Left renal cortex interstitium (tissue), 4 donors: Measurements from ENCODE around the gene CCDC47. TPM values are rescaled to one million over a fixed set of nuclear protein-coding genes. Genes with fewer than 3 reads are reported as not detected.
A peak's percentile ranks its signal among the peaks of the same experiment; 100 is the strongest.
"Not testable (repeated sequence)": the region's sequence is repeated elsewhere in the genome, so short reads cannot be mapped to it uniquely, and the experiment has no call there.

Experiments
- DNase-seq, 4 donors: peaks; one replicate each; pipeline ENCODE4 v3.0.0-alpha.2; 2013; ENCODE audit warnings: low read depth in 4 of 4, low spot score in 2 of 4, missing footprints in 1 of 4
- polyA plus RNA-seq, 4 donors: library from polyadenylated mRNA; unstranded; fragments of 120-200 nt; gene quantifications; one replicate each; pipeline ENCODE4 v1.2.1, GENCODE V29; 2013; ENCODE audit not compliant: insufficient read length in 4 of 4

CCDC47 gene
- polyA plus RNA-seq, 4 donors = 86.9 to 126 (median 108) TPM

DNA sequence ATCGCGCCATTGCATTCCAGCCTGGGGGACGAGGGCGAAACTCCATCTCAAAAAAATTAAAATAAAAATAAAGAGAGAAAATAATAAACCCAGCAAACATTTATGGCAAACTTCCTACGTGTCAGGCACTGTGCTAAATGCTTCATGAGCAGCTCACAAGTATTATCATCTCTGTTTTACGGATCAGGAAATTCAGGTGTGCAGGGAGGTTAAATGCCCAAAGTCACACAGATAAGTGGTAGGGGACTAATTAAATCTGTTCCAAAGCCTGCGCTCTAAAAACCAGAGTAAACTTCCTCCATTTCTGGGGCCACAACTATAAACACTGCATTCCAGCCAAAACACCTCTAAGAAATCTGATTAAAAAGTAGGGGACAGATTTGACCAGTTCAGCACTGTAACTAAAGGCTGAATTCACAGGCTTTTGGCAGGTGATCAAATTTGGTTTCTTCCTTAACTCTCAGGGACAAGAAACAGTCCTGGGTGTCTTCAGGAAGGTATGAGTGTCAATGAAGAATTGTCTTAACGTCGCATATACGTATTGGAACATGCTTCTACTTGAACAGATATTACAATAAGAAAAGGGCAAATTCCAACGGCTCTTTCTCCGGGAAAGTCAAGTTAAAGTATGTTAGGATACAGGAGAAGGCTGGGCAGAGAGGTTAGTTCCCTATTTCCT lies 32.8 kb downstream of the CCDC47 start:
- peak in 1 of 4 donors; percentile 6 for DNase-seq

GRCh38 chr17:63735691-63736090 lies 37.7 kb downstream of the CCDC47 start:
- DNase-seq = no peak

DNA sequence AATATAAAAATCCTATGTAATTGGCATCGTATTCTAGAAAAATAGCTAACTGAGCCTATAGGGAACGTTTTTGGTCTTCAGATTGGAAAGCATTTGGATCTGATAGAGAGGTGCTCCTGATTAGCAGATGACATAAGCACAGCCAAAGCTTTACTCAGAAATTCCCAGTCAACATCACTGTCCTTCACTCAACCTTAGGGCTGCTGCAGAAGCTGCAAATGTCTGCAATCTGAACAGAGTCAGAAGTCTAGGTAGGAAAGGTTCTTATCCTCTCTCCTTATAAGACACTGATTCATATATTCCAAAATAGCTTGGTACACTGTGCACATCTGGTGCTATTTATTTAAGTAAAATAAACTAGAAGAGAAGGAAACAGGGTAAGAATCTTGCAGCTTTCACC lies 51.0 kb downstream of the CCDC47 start:
- DNase-seq = no peak

GRCh38 chr17:63720194-63720593 lies 53.2 kb downstream of the CCDC47 start:
- not testable (repeated sequence) for DNase-seq

GRCh38 chr17:63718988-63719387 lies 54.4 kb downstream of the CCDC47 start:
- DNase-seq = no peak

- no peak for DNase-seq
These were observed 57.0 kb downstream of the CCDC47 start for GRCh38 chr17:63716426-63716825.

DNA sequence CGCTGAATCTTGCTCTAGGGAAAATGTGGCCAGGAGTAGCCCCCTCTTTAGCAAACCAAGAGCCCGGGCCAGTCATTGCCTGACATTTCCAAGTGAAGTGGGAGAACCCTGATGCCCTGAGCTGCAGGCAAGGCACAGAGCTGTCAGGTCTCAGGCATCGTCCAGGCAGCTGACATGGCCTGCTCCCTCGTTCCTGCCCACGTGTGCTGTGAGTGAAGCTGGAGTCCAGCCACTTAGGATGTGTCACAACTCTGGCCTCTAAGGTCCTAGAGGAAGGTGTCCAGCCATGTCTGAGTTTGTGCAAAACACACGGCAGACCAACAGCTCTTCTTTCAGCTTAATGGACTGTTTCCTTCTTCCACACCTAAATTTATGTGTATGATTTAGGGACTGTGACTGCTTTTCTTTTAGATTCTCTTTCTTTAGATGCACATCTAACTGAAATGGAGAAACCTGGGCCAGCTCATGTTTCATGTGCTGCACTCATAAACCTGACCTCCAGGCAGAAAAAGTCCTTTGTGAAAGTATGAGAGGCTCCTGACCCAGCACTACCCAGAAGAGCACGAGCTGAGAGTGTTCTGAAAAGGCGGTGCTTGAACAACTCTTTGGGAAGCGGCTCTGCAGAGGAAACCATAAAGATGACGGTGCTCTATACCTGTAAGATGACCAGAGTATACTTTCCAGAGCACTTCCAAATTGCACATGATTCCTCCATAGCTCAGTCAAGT lies 58.7 kb downstream of the CCDC47 start:
- DNase-seq = peak in 1 of 4 donors; percentile 24

DNA sequence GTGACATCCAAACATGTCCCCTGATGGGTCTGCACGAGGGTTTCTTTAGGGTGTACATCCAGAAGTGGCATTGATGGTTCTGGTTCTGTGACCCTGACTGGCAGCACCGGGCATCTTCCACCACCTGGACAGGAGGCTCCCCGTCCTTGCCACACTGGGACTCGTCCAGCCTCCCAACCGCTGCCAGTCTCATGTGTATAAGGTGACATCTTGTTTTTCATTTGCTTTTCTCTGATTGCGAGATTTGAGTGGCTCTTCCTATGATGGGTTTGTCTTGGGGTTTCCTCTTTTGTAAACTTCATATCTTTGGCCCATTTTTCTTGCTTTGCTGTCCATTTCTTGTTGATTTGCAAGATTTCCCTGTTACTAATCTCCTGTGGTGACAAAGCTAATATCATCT lies 64.3 kb downstream of the CCDC47 start:
- no peak for DNase-seq

- no peak for DNase-seq
These were observed 66.2 kb downstream of the CCDC47 start for GRCh38 chr17:63707151-63707550.

DNA sequence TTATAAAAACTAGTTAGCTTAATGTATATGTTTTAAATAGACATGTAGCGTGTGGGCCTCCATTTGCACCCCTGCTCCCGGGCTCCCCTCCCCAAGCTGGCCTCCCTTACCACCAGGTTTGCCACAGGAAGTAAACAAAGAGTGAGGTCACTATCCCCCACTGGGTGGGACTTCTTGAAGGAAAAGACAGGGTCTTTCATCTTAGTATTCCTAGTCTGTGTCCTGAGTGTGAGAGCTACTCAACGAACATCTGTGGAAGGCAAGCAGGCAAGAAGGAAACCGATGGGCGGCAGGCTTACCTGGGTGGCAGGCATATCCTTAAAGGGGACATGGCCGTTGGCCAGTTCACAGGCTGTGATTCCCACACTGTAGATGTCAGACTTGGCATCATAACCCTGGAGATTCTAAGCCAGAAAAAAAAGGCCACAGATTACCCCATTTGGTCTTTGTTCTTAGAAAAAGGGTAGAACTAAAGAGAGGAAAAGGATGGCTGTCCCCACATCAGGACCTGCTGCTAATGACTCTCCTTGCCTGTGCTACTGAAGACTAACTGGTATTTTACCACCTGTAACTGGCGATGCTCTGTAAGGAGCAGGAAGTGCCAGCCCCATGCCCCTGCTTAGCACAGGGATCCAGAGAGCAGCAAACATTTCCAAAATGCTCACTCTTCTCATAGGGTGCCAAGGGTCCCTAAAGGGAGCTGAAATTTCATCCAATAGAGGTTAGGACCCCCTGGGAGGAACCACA lies 66.9 kb downstream of the CCDC47 start:
- no peak for DNase-seq

DNA sequence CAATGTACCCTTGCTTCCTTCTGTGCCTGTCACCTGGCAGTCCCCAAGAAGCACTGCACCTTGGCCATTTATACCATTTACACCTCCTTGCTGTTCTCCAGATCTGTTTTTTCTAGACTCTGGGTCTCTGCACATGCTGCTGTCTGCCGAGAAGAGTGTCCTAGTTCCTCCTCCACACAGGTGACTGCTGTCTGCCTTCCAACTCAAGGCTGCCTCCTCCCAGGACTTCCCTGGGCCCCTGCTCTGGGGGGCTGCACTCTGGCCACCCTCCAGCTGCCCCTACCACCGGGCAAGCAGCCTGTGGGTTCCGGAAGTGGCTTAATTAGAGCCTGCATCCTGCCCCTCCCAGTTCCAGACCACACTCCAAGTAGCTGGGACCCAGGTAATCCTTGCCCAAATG lies 67.7 kb downstream of the CCDC47 start:
- DNase-seq = no peak

- DNase-seq = no peak
These were observed 68.6 kb downstream of the CCDC47 start for GRCh38 chr17:63704836-63705235.

DNA sequence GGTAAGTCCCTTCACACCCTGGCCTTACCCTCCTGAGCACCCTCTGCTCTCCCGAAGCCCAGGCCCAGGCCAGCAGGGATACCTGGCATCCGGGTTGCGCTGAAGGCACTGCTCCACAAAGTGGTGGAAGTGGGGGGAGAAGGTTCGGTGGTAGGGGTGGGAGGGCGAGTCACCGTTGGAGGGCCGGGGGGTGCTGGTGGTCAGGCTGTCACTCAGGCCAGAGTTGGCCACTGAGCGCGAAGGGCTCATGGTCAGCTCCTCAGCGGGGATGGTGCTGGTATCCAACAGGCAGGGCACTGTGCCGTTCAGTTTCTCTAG lies 69.2 kb downstream of the CCDC47 start:
- no peak for DNase-seq

DNA sequence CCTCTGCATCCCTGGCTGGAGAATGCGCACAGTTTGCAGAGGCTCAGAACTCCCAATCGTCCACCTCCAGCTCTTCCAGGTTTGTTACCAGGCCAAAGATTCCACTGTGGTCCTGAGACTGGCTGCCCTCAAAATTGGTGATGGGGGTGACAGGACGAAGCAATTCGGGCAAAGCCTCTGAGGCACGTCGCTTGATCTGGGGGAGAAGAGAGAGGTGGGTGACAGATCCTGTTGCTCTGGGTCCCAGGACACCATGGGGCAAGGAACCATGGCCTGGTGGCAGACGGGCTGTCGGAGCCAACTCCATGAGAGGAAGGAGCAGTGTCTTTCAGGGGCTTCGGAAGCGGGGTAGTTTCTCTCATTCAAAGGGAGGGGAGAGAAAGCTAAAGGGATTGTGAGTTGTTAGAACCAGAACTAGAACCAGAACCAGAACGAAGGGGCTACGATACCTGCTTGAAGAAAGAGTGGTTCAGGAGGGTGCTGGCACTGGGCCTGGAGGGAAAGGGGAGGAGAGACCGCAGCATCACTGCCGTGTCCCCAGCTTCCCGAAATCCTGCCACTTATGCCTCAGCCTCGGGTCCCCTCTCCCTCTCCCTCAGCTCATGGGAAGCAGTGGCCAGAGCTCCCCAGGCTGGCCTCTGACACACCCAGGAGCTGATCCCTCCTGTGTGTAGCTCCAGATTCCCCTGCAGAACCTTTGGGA lies 69.7 kb downstream of the CCDC47 start:
- DNase-seq = no peak

GRCh38 chr17:63703029-63703428 lies 70.4 kb downstream of the CCDC47 start:
- no peak for DNase-seq

DNA sequence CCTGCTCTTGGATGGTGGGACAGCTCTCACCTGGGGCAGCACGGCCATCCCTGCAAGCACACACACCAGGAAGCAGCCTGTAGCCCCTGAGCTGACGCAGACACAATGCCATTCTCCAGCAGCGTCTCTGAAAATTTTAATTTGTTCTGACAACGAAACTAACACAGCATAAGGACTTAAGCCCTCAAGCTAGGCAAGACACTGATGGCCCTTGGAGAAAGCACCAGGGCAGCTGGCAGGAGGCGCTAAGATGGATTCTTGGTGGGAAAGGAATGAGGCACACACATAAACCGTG lies 70.7 kb downstream of the CCDC47 start:
- no peak for DNase-seq

- no peak for DNase-seq
These were observed 71.3 kb downstream of the CCDC47 start for GRCh38 chr17:63701868-63702720.

DNA sequence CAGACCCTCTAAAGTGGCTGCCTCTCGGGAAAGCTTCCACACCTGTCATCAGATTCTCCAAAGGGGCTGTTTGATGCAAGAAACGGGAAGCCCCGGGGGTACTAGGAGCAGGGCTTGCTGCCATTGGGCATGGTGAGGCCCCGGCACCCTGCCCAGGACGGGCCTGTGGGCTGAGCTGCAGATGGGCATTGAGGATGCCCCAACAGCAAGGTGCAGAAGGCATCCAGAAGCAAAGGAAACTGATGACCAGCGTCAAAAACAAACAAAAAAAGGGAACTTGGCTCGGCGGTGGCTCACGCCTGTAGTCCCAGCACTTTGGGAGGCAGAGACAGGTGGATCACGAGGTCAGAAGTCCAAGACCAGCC lies 72.0 kb downstream of the CCDC47 start:
- DNase-seq = no peak

DNA sequence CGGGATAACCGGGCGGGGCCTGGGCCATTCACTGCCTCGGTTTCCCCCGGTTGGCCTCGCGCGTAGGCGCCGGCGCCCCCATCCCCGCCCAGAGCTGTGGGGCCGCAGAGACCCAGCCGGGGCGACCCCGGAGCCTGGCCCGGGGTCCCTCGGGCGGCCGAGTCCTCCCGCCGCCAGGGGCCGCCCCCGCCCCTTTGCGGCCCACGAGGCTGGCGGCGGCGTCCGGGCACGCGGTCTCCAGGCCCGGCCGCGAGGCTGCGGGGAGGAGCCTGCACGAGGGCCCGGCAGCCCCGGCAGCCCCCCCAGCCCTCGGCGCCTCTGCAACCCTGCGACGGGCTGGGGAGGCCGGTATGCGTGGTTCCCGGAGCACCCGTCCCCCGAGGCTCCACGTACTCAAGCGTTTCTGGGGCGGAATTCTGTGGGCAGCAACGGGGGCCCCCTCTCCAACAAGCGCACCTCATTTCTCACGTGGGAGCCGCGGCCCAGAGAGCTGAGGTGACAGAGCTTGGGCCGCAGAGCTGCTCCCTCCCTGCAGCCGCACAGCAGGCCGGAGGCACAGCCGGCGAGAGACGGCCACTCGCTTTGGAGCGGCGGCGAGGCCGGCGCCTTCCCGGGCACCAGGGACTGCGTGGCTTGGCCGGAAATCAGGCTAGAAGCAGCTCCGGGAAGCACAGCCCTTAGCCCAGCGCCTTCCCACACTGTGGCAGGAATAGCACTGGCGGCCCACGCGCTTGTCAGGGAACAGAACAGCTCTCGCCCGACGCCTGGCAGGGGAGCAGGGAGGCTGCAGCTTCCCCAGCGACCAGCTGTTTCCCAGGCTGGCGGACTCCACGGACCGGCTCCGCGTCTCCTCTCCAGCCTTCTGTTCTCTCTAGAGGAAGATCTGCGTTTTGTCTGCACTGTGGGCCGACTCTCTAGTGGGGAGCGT lies 72.6 kb downstream of the CCDC47 start:
- peak in 2 of 4 donors; percentile 21 to 28 for DNase-seq
